ENCODE results near the gene SRM.

The SRM gene

GRCh38 chr1:11013160-11013531 lies 46.7 kb downstream of the SRM start:
- DNase-seq (ENCODE audit: low read depth): no peak

- DNase-seq (ENCODE audit: low read depth): peak; percentile 85
These were observed 47.3 kb downstream of the SRM start, which contains the start of gene TARDBP for GRCh38 chr1:11012260-11013159. Gene TARDBP (plus strand): TSS chr1:11012654. CDS start chr1:11013728, 1,074 bp downstream.
